GM12874 (cell line): ENCODE measurements around the gene SYVN1.

Experiments used
- TF ChIP-seq, protein P1 (sequence below): IDR thresholded peaks from 2 replicates; pipeline ENCODE4 v1.5.1; 2011; ENCODE audit warnings: low read depth, mild to moderate bottlenecking, control low read depth, low read length, moderate library complexity; ENCODE audit not compliant: insufficient read depth

The SYVN1 gene

DNA sequence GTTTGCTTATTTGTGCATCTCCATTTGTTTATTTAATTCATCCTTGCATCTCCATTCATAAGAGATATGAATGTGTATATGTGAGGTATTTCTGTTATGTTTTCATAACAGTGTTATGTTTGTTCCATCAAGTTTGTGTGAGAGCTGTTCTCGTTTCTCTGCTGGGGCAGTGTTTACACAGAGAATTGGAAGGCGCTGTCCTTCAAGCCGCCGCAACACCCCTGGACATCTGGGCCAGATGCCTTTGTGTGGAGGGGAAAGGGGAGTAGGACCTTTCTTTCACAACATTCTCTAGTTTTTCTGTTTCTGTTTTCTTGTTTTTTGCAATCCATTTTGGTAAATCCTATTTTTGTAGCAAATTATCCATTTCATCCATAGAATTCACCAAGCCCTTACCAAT is 29.7 kb downstream of the SYVN1 start:
- TF ChIP-seq, protein P1, sequence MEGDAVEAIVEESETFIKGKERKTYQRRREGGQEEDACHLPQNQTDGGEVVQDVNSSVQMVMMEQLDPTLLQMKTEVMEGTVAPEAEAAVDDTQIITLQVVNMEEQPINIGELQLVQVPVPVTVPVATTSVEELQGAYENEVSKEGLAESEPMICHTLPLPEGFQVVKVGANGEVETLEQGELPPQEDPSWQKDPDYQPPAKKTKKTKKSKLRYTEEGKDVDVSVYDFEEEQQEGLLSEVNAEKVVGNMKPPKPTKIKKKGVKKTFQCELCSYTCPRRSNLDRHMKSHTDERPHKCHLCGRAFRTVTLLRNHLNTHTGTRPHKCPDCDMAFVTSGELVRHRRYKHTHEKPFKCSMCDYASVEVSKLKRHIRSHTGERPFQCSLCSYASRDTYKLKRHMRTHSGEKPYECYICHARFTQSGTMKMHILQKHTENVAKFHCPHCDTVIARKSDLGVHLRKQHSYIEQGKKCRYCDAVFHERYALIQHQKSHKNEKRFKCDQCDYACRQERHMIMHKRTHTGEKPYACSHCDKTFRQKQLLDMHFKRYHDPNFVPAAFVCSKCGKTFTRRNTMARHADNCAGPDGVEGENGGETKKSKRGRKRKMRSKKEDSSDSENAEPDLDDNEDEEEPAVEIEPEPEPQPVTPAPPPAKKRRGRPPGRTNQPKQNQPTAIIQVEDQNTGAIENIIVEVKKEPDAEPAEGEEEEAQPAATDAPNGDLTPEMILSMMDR, result no peak

GRCh38 chr11:65103476-65103875 is 30.8 kb downstream of the SYVN1 start:
- TF ChIP-seq, protein P1, result no peak

GRCh38 chr11:65102142-65103095 is 31.9 kb downstream of the SYVN1 start:
- TF ChIP-seq, protein P1, result no peak

- TF ChIP-seq, protein P1, result no peak
Measured at GRCh38 chr11:65100674-65101350, 33.5 kb downstream of the SYVN1 start.

DNA sequence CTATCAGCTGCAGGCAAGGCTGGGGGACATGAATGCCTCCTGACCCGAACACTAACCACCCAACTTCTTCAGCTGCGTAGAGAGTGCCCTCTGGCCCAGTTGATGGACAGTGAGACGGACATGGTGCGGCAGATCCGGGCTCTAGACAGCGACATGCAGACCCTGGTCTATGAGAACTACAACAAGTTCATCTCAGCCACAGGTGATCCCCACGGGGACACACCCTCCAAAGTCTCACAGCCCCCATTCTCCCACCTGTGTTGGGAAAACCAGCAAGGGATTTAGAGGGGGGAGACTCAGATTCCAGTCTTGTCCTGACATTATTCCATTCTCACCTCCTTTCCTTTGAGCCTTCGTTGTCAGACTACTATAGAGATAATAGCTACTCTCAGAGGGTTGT is 37.4 kb downstream of the SYVN1 start:
- TF ChIP-seq, protein P1, result no peak

- TF ChIP-seq, protein P1, result no peak
Measured at GRCh38 chr11:65095974-65096806, 38.1 kb downstream of the SYVN1 start, which contains the start of gene VPS51. TSS of gene VPS51 (plus strand) at chr11:65096214. CDS start at chr11:65096251, 37 bp downstream.
